Measurements from ENCODE around the gene MPV17L. TPM values are rescaled to one million over a fixed set of nuclear protein-coding genes. Genes with fewer than 3 reads are reported as not detected.
"Not testable (repeated sequence)": the region's sequence is repeated elsewhere in the genome, so short reads cannot be mapped to it uniquely, and the experiment has no call there.

Gene MPV17L
- total RNA-seq, 1 donor from 2014 or later, result 3.1 TPM

DNA sequence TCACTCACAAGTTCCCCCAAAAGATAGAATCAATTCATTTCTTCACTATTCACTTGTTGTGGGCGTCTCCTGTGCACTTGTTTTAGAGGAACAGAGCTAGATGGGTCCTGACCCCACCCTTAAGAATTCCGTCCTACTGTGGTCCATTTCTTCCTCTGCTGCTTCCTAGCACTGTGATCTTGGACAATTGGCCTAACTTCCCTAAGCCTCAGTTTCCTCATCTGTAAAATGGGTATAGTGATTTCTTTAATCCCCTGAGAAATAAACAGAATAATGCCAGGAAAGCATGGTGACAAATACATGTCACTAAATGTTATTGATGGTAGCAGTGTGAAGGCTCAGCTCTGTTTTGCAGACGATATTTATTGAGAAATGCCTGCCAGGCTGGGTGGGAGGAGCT, 48.7 kb downstream of the MPV17L start:
- peaks cover 5 to 8% (median 7%) of the 10 kb centered on the region in 3 donors for H3K4me1 ChIP-seq (ENCODE audit: control insufficient read depth in 3 of 3, insufficient read depth in 3 of 3, low read length in 3 of 3)
- no peak overlapping the region for H3K27ac ChIP-seq (ENCODE audit: low read depth, low read length)
- no peak overlapping the region for H3K4me3 ChIP-seq (ENCODE audit: low read length in 3 of 3)
- no peaks in the 10 kb centered on the region for H3K36me3 ChIP-seq (ENCODE audit: control insufficient read depth in 3 of 3, insufficient read depth in 3 of 3, low read length in 3 of 3)
- no peaks in the 10 kb centered on the region for H3K27me3 ChIP-seq (ENCODE audit: control insufficient read depth in 3 of 3, insufficient read depth in 3 of 3, low read length in 3 of 3)
- H3K9ac ChIP-seq (ENCODE audit: low read depth in 1 of 3, low read length in 3 of 3), result no peak overlapping the region
- no peaks in the 10 kb centered on the region for H3K9me3 ChIP-seq (ENCODE audit: control insufficient read depth in 3 of 3, low read length in 3 of 3)

GRCh38 chr16:15445450-15445849, 49.9 kb downstream of the MPV17L start:
- peaks cover 0 to 4% (median 4%) of the 10 kb centered on the region in 3 donors for H3K4me1 ChIP-seq (ENCODE audit: control insufficient read depth in 3 of 3, insufficient read depth in 3 of 3, low read length in 3 of 3)
- H3K9ac ChIP-seq (ENCODE audit: low read depth in 1 of 3, low read length in 3 of 3), result no peak overlapping the region
- H3K27ac ChIP-seq (ENCODE audit: low read depth, low read length), result no peak overlapping the region
- no peaks in the 10 kb centered on the region for H3K9me3 ChIP-seq (ENCODE audit: control insufficient read depth in 3 of 3, low read length in 3 of 3)
- H3K4me3 ChIP-seq (ENCODE audit: low read length in 3 of 3), result no peak overlapping the region
- no peaks in the 10 kb centered on the region for H3K27me3 ChIP-seq (ENCODE audit: control insufficient read depth in 3 of 3, insufficient read depth in 3 of 3, low read length in 3 of 3)
- no peaks in the 10 kb centered on the region for H3K36me3 ChIP-seq (ENCODE audit: control insufficient read depth in 3 of 3, insufficient read depth in 3 of 3, low read length in 3 of 3)

DNA sequence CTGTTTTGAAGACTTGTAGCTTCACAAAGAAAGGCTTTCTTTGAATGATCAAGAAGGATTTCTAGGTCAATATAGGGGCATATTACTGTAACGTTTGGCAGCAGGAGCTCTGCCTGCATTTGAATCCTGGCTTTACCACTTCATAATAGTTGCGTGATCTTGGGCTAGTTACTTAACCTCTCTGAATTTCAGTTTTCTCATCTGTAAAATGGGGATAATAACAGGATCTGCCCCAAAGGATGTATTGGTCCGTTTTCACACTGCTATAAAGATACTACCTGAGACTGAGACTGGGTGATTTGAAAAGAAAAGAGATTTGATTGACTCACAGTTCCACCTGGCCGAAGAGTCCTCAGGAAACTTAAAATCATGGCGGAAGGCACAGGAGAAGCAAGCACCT, 51.3 kb downstream of the MPV17L start:
- Histone ChIP-seq H3K27me3 (ENCODE audit: control insufficient read depth in 3 of 3, insufficient read depth in 3 of 3, low read length in 3 of 3) (no peaks in the 10 kb centered on the region), H3K4me3 (ENCODE audit: low read length in 3 of 3) (no peak overlapping the region), H3K9ac (ENCODE audit: low read depth in 1 of 3, low read length in 3 of 3) (no peak overlapping the region), H3K4me1 (ENCODE audit: control insufficient read depth in 3 of 3, insufficient read depth in 3 of 3, low read length in 3 of 3) (peaks cover 0 to 6% (median 4%) of the 10 kb centered on the region in 3 donors), H3K27ac (ENCODE audit: low read depth, low read length) (no peak overlapping the region), H3K9me3 (ENCODE audit: control insufficient read depth in 3 of 3, low read length in 3 of 3) (no peaks in the 10 kb centered on the region), H3K36me3 (ENCODE audit: control insufficient read depth in 3 of 3, insufficient read depth in 3 of 3, low read length in 3 of 3) (no peaks in the 10 kb centered on the region)

GRCh38 chr16:15450624-15451023, 55.1 kb downstream of the MPV17L start:
- H3K9me3 ChIP-seq (ENCODE audit: control insufficient read depth in 3 of 3, low read length in 3 of 3), result no peaks in the 10 kb centered on the region
- no peaks in the 10 kb centered on the region for H3K36me3 ChIP-seq (ENCODE audit: control insufficient read depth in 3 of 3, insufficient read depth in 3 of 3, low read length in 3 of 3)
- H3K27ac ChIP-seq (ENCODE audit: low read depth, low read length), result no peak overlapping the region
- H3K9ac ChIP-seq (ENCODE audit: low read depth in 1 of 3, low read length in 3 of 3), result no peak overlapping the region
- H3K27me3 ChIP-seq (ENCODE audit: control insufficient read depth in 3 of 3, insufficient read depth in 3 of 3, low read length in 3 of 3), result no peaks in the 10 kb centered on the region
- no peak overlapping the region for H3K4me3 ChIP-seq (ENCODE audit: low read length in 3 of 3)
- H3K4me1 ChIP-seq (ENCODE audit: control insufficient read depth in 3 of 3, insufficient read depth in 3 of 3, low read length in 3 of 3), result peaks cover 3 to 10% (median 4%) of the 10 kb centered on the region in 3 donors

- Histone ChIP-seq H3K36me3 (ENCODE audit: control insufficient read depth in 3 of 3, insufficient read depth in 3 of 3, low read length in 3 of 3) (no peaks in the 10 kb centered on the region), H3K9me3 (ENCODE audit: control insufficient read depth in 3 of 3, low read length in 3 of 3) (no peaks in the 10 kb centered on the region)
Measured at GRCh38 chr16:15451098-15451731, 55.7 kb downstream of the MPV17L start.

DNA sequence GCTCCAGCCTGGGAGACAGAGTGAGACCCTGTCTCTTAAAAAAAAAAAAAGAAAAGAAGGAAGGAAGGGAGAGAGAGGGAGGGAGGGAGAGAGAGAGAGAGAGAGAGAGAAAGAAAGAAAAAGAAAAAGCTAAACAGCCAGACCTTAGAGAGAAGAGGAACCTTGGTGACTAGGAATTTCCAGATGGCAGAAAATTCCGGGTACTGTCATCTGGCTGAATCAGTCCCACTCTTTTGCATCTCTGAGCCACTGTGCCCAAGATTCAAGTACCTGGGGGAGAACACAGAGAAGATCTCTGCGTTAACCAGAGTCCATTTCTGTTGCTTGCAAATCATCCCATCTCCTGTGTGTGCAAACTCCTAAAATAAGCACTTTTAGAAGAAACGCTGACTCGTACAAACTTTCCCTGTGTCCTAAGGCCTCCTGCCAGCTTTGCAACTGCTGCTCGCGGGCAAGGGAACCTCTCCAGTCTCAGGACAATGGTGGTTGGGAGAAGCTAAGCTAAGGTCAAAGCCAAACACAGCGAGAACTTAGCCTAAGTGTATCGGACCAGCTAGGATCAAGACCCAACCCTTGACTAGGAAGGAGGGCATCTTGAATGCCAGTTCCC, 56.8 kb downstream of the MPV17L start:
- H3K27me3 ChIP-seq (ENCODE audit: control insufficient read depth in 3 of 3, insufficient read depth in 3 of 3, low read length in 3 of 3), result no peaks in the 10 kb centered on the region
- no peak overlapping the region for H3K4me3 ChIP-seq (ENCODE audit: low read length in 3 of 3)
- H3K36me3 ChIP-seq (ENCODE audit: control insufficient read depth in 3 of 3, insufficient read depth in 3 of 3, low read length in 3 of 3), result no peaks in the 10 kb centered on the region
- no peaks in the 10 kb centered on the region for H3K9me3 ChIP-seq (ENCODE audit: control insufficient read depth in 3 of 3, low read length in 3 of 3)
- H3K27ac ChIP-seq (ENCODE audit: low read depth, low read length), result no peak overlapping the region
- H3K4me1 ChIP-seq (ENCODE audit: control insufficient read depth in 3 of 3, insufficient read depth in 3 of 3, low read length in 3 of 3), result peaks cover 3 to 10% (median 4%) of the 10 kb centered on the region in 3 donors
- no peak overlapping the region for H3K9ac ChIP-seq (ENCODE audit: low read depth in 1 of 3, low read length in 3 of 3)

More at GRCh38 chr16:15451098-15451731, 55.7 kb downstream of the MPV17L start:
- Histone ChIP-seq H3K9ac (ENCODE audit: low read depth in 1 of 3, low read length in 3 of 3) (no peak overlapping the region), H3K27ac (ENCODE audit: low read depth, low read length) (no peak overlapping the region), H3K4me1 (ENCODE audit: control insufficient read depth in 3 of 3, insufficient read depth in 3 of 3, low read length in 3 of 3) (peaks cover 3 to 10% (median 4%) of the 10 kb centered on the region in 3 donors), H3K27me3 (ENCODE audit: control insufficient read depth in 3 of 3, insufficient read depth in 3 of 3, low read length in 3 of 3) (no peaks in the 10 kb centered on the region), H3K4me3 (ENCODE audit: low read length in 3 of 3) (no peak overlapping the region)

DNA sequence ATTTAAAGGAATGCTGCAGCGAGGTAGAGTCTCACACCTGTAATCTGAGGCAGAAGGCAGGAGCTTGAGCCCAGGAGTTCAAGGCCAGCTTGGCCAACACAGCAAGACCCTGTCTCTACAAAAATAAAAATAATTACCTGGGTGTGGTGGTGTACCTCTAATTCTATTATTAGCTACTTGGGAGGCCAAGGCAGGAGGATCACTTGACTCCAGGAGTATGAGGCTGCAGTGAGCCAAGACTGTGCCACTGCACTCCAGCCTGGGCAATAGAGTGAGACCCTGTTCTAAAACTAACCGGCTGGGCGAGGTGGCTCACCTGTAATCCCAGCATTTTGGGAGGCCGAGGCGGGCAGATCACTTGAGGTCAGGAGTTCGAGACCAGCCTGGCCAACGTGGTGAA, 57.7 kb downstream of the MPV17L start:
- not testable (repeated sequence) for H3K4me3 ChIP-seq (ENCODE audit: low read length in 3 of 3); H3K9ac ChIP-seq (ENCODE audit: low read depth in 1 of 3, low read length in 3 of 3); H3K9me3 ChIP-seq (ENCODE audit: control insufficient read depth in 3 of 3, low read length in 3 of 3); H3K36me3 ChIP-seq (ENCODE audit: control insufficient read depth in 3 of 3, insufficient read depth in 3 of 3, low read length in 3 of 3); H3K27ac ChIP-seq (ENCODE audit: low read depth, low read length); H3K27me3 ChIP-seq (ENCODE audit: control insufficient read depth in 3 of 3, insufficient read depth in 3 of 3, low read length in 3 of 3)
- H3K4me1 ChIP-seq (ENCODE audit: control insufficient read depth in 3 of 3, insufficient read depth in 3 of 3, low read length in 3 of 3), result peaks cover 3 to 10% (median 4%) of the 10 kb centered on the region in 3 donors

- not testable (repeated sequence) for H3K27ac ChIP-seq (ENCODE audit: low read depth, low read length); H3K36me3 ChIP-seq (ENCODE audit: control insufficient read depth in 3 of 3, insufficient read depth in 3 of 3, low read length in 3 of 3); H3K9me3 ChIP-seq (ENCODE audit: control insufficient read depth in 3 of 3, low read length in 3 of 3); H3K9ac ChIP-seq (ENCODE audit: low read depth in 1 of 3, low read length in 3 of 3); H3K27me3 ChIP-seq (ENCODE audit: control insufficient read depth in 3 of 3, insufficient read depth in 3 of 3, low read length in 3 of 3); H3K4me3 ChIP-seq (ENCODE audit: low read length in 3 of 3)
- H3K4me1 ChIP-seq (ENCODE audit: control insufficient read depth in 3 of 3, insufficient read depth in 3 of 3, low read length in 3 of 3), result peaks cover 3 to 13% (median 4%) of the 10 kb centered on the region in 3 donors
Measured at GRCh38 chr16:15454933-15455332, 59.4 kb downstream of the MPV17L start.

DNA sequence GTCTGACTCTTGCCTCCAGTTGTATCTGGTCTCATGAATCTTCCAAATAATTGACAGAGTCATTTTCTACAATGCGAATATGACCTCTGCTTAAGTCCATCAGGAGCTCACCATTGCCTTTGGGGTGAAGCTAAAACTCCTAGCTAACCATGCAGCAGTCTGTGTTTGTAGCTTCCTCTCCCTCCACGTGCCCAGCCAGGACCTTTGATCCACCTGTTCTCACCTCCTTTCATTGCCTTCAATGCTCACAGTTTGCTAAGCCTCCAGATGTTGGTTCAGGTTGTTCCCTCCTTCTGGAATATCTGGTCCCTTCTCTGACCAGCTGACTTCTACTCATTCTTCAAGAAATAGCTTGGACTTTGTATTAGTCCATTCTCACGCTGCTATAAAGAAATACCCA, 61.8 kb downstream of the MPV17L start:
- H3K27ac ChIP-seq (ENCODE audit: low read depth, low read length), result no peak overlapping the region
- no peaks in the 10 kb centered on the region for H3K9me3 ChIP-seq (ENCODE audit: control insufficient read depth in 3 of 3, low read length in 3 of 3)

GRCh38 chr16:15457958-15458357, 62.4 kb downstream of the MPV17L start:
- no peak overlapping the region for H3K9ac ChIP-seq (ENCODE audit: low read depth in 1 of 3, low read length in 3 of 3)
- H3K27me3 ChIP-seq (ENCODE audit: control insufficient read depth in 3 of 3, insufficient read depth in 3 of 3, low read length in 3 of 3), result no peaks in the 10 kb centered on the region
- H3K4me3 ChIP-seq (ENCODE audit: low read length in 3 of 3), result no peak overlapping the region
- no peak overlapping the region for H3K27ac ChIP-seq (ENCODE audit: low read depth, low read length)
- peaks cover 0 to 6% (median 0%) of the 10 kb centered on the region in 3 donors for H3K4me1 ChIP-seq (ENCODE audit: control insufficient read depth in 3 of 3, insufficient read depth in 3 of 3, low read length in 3 of 3)
- no peaks in the 10 kb centered on the region for H3K9me3 ChIP-seq (ENCODE audit: control insufficient read depth in 3 of 3, low read length in 3 of 3)
- H3K36me3 ChIP-seq (ENCODE audit: control insufficient read depth in 3 of 3, insufficient read depth in 3 of 3, low read length in 3 of 3), result no peaks in the 10 kb centered on the region

More for the DNA sequence above, 61.8 kb downstream of the MPV17L start:
- Histone ChIP-seq H3K9ac (ENCODE audit: low read depth in 1 of 3, low read length in 3 of 3) (peak overlapping the region in 1 of 3 donors; percentile 6), H3K4me3 (ENCODE audit: low read length in 3 of 3) (no peak overlapping the region), H3K4me1 (ENCODE audit: control insufficient read depth in 3 of 3, insufficient read depth in 3 of 3, low read length in 3 of 3) (peaks cover 0 to 7% (median 2%) of the 10 kb centered on the region in 3 donors), H3K27me3 (ENCODE audit: control insufficient read depth in 3 of 3, insufficient read depth in 3 of 3, low read length in 3 of 3) (no peaks in the 10 kb centered on the region), H3K36me3 (ENCODE audit: control insufficient read depth in 3 of 3, insufficient read depth in 3 of 3, low read length in 3 of 3) (no peaks in the 10 kb centered on the region)

Measured in skeletal muscle tissue (tissue), 4 donors.